HepG2 (cell line): ENCODE results near the gene CALML5. TPM values are rescaled to one million over a fixed set of nuclear protein-coding genes. Genes with fewer than 3 reads are reported as not detected.

Experiments
- ARID2 ChIP-seq: sonication (generic); formaldehyde crosslinking; IDR thresholded peaks from 2 replicates; pipeline ENCODE4 v1.8.1; 2022; ENCODE audit warnings: mild to moderate bottlenecking, missing genetic modification reagents, borderline replicate concordance
- ATF7 ChIP-seq, 2 experiments: fragments of 450-650 bp in 1 of 2; sonication (generic) in 1 of 2; formaldehyde crosslinking in 1 of 2; IDR thresholded peaks; 2 replicates each; pipeline versions ENCODE4 v1.4.0 to v1.6.1; 2016 to 2020; ENCODE audit warnings: antibody characterized with exemption in 1 of 2, mild to moderate bottlenecking in 1 of 2, missing genetic modification reagents in 1 of 2
- CBX2 ChIP-seq, 2 experiments: fragments of 200-600 bp in 1 of 2; sonication (generic); formaldehyde crosslinking in 1 of 2; IDR thresholded peaks; 2 replicates each; pipeline versions ENCODE4 v1.7.0 to v1.8.1; 2018 to 2022; ENCODE audit warnings: low read depth in 2 of 2, low read length in 1 of 2, mild to moderate bottlenecking in 1 of 2, missing genetic modification reagents in 1 of 2
- GATA4 ChIP-seq: sonication (generic); IDR thresholded peaks from 2 replicates; pipeline ENCODE4 v1.6.1; 2016; ENCODE audit warnings: antibody characterized with exemption, low read depth, borderline replicate concordance
- HBP1 ChIP-seq: IDR thresholded peaks from 2 replicates; pipeline ENCODE4 v1.6.1; 2016; ENCODE audit warnings: low read depth, control low read depth
- LCORL ChIP-seq, 2 experiments: fragments of 450-650 bp in 1 of 2; sonication (generic) in 1 of 2; formaldehyde crosslinking in 1 of 2; IDR thresholded peaks; 2 replicates each; pipeline versions ENCODE4 v1.5.0 to v1.6.1; 2017 to 2020; ENCODE audit warnings: antibody characterized with exemption in 1 of 2, missing genetic modification reagents in 1 of 2
- MAF1 ChIP-seq: sonication (generic); formaldehyde crosslinking; IDR thresholded peaks from 2 replicates; pipeline ENCODE4 v1.5.0; 2020; ENCODE audit warnings: missing genetic modification reagents, borderline replicate concordance
- MXI1 ChIP-seq: IDR thresholded peaks from 3 replicates; pipeline ENCODE4 v1.6.1; 2012; ENCODE audit warnings: low read depth, low read length, inconsistent platforms, borderline replicate concordance
- NFAT5 ChIP-seq: sonication (generic); formaldehyde crosslinking; IDR thresholded peaks from 2 replicates; pipeline ENCODE4 v1.4.0; 2020; ENCODE audit warnings: missing genetic modification reagents
- NR2F1 ChIP-seq, 2 experiments: fragments of 450-650 bp in 1 of 2; formaldehyde crosslinking in 1 of 2; IDR thresholded peaks; 2 replicates each; pipeline versions ENCODE4 v1.5.0 to v1.6.1; 2016 to 2020; ENCODE audit warnings: mild to moderate bottlenecking in 1 of 2, missing compliant biosample characterization in 1 of 2, missing genetic modification reagents in 1 of 2, moderate library complexity in 1 of 2
- RFX3 ChIP-seq: IDR thresholded peaks from 2 replicates; pipeline ENCODE4 v1.6.1; 2016; ENCODE audit warnings: missing biosample characterization, missing genetic modification reagents
- RNF219 ChIP-seq: sonication (generic); formaldehyde crosslinking; IDR thresholded peaks from 2 replicates; pipeline ENCODE4 v1.5.0; 2020; ENCODE audit warnings: mild to moderate bottlenecking, missing genetic modification reagents
- THAP9 ChIP-seq: sonication (generic); formaldehyde crosslinking; IDR thresholded peaks from 2 replicates; pipeline ENCODE4; 2020; ENCODE audit warnings: missing genetic modification reagents, mild to moderate bottlenecking, borderline replicate concordance
- ZNF101 ChIP-seq: sonication (generic); formaldehyde crosslinking; IDR thresholded peaks from 2 replicates; pipeline ENCODE4 v1.4.0; 2020; ENCODE audit warnings: mild to moderate bottlenecking, low read depth, missing genetic modification reagents, borderline replicate concordance
- ZNF510 ChIP-seq: sonication (generic); formaldehyde crosslinking; IDR thresholded peaks from 2 replicates; pipeline ENCODE4 v1.4.0; 2020; ENCODE audit warnings: low read depth, mild to moderate bottlenecking, missing genetic modification reagents
- polyA plus RNA-seq, 8 experiments: library from polyadenylated mRNA; depleted of rRNA in 3 of 8; stranded (reverse) in 7 of 8; unstranded in 1 of 8; fragments of >200 nt; fragmentation: Illumina TruSeq in 4 of 8; extraction: Trizol in 4 of 8; gene quantifications; 2 replicates each; pipeline versions ENCODE4 v1.2.1 to v1.2.3, GENCODE V29; 2011 to 2016; ENCODE audit warnings: low read depth in 4 of 8, missing spikeins in 1 of 8, mixed read lengths in 1 of 8; ENCODE audit not compliant: insufficient read depth in 1 of 8
- total RNA-seq, 5 experiments: library from RNA; depleted of rRNA; stranded (reverse); fragments of >200 nt; fragmentation: Illumina TruSeq; extraction: Trizol; gene quantifications; 2 replicates each; pipeline ENCODE4 v1.2.3, GENCODE V29; 2016; ENCODE audit warnings: low read depth in 1 of 5

CALML5 gene
- total and polyA plus RNA-seq, 2 of the 13 experiments (the other 11 are each of a cell fraction or from before 2014, with no cell fraction given): not detected

GRCh38 chr10:5547931-5548660, 48.7 kb upstream of the CALML5 start (continued):
- peak; percentile 20; the same call in 1 of the 2 replicates for TF ChIP-seq HBP1 (CRISPR knock-in tag)
- TF ChIP-seq LCORL (IDR thresholded peaks at IDR 0.05): no peak
- TF ChIP-seq LCORL (CRISPR knock-in tag; IDR thresholded peaks at IDR 0.05): peak; percentile 51; the same call in 1 of the 2 replicates
- TF ChIP-seq NFAT5 (CRISPR knock-in tag): no peak
- TF ChIP-seq ATF7 (IDR thresholded peaks at IDR 0.05): no peak
- TF ChIP-seq ATF7 (CRISPR knock-in tag; IDR thresholded peaks at IDR 0.05): no peak
- no peak for TF ChIP-seq RFX3 (CRISPR knock-in tag)
- no peak for TF ChIP-seq CBX2 (IDR thresholded peaks at IDR 0.05; ENCODE audit: low read depth, low read length)
- TF ChIP-seq CBX2 (CRISPR knock-in tag; IDR thresholded peaks at IDR 0.05; ENCODE audit: low read depth): no peak
- TF ChIP-seq MXI1: no peak
- TF ChIP-seq MAF1 (CRISPR knock-in tag): 0 out of 2 replicates have a peak, but pooled peaks have one; percentile 34
- no peak for TF ChIP-seq THAP9 (CRISPR knock-in tag)
- TF ChIP-seq NR2F1 (CRISPR knock-in tag; IDR thresholded peaks at IDR 0.05): peak; percentile 37 to 67; a peak in 3 of 4 replicates
- TF ChIP-seq GATA4: peak; percentile 37; the same call in 1 of the 2 replicates
- no peak for TF ChIP-seq ARID2 (CRISPR knock-in tag)
- no peak for TF ChIP-seq ZNF510 (CRISPR knock-in tag)
- TF ChIP-seq RNF219 (CRISPR knock-in tag): no peak
- TF ChIP-seq ZNF101 (CRISPR knock-in tag): no peak
